ENCODE results near the gene ANKFN1. TPM values are rescaled to one million over a fixed set of nuclear protein-coding genes. Genes with fewer than 3 reads are reported as not detected.

The ANKFN1 gene, protein sequence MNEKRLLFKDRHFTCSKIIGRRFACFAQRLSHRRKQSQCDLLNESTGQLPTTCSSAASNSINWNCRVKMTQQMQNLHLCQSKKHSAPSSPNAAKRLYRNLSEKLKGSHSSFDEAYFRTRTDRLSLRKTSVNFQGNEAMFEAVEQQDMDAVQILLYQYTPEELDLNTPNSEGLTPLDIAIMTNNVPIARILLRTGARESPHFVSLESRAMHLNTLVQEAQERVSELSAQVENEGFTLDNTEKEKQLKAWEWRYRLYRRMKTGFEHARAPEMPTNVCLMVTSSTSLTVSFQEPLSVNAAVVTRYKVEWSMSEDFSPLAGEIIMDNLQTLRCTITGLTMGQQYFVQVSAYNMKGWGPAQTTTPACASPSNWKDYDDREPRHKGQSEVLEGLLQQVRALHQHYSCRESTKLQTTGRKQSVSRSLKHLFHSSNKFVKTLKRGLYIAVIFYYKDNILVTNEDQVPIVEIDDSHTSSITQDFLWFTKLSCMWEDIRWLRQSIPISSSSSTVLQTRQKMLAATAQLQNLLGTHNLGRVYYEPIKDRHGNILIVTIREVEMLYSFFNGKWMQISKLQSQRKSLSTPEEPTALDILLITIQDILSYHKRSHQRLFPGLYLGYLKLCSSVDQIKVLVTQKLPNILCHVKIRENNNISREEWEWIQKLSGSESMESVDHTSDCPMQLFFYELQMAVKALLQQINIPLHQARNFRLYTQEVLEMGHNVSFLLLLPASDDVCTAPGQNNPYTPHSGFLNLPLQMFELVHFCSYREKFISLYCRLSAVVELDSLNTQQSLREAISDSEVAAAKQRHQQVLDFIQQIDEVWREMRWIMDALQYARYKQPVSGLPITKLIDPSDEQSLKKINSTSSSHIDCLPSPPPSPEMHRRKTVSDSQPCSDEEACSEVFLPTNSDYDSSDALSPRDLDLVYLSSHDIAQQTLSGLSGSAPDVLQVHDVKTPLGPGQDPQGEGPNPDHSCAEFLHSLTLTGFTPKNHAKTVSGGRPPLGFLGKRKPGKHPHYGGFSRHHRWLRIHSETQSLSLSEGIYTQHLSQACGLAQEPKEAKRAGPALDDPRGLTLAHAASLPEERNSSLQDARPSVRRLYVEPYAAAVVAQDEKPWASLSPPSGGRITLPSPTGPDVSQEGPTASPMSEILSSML
- polyA plus RNA-seq: under 1 TPM; 0.03 to 0.45 (median 0.28) TPM

DNA sequence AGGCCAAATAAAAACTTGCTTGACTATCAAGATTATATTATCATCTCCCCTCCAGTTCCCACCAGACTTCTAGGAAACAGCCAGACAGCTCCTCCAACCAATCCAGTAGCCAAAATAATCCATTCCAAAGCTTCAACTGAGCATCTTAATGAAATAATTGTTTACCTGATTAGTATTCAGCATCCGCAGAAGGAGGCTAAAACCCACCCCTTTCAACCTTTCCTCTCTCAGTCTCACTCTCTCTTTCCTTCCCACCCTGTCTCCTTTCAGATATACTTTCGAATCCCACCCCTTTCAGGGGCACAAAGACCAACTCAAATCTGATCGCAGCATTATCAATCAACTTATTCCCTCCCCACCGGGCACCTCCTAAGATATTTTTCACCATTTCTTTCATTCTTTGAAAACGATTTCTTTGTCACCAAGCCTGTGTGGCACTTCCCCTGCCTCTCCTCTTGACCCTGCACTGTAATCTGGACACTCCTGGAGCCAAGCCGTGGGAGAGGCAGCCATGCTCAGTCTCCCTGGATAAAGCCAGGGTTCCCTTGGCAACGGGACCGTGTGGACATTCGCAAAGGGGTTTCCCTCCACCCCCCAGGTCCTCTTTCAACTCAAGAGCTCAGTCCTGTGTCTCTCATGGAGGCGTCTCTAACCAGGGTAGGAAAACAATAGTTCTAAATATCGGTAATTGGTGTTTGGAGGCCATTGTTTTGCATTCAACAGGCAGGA, at the start of gene ANKFN1:
ANKFN1 (plus strand) TSS at position 602 of the 729 bp plus-strand sequence. CDS start 59,193 bp downstream, outside the sequence.
- WGBS, 3 donors: 77 to 83% (median 79%) methylated on average over 11 of the region's 11 CpGs
- no peak within 1 kb of the TSS for H3K27ac ChIP-seq (ENCODE audit: low read depth, low read length)

DNA sequence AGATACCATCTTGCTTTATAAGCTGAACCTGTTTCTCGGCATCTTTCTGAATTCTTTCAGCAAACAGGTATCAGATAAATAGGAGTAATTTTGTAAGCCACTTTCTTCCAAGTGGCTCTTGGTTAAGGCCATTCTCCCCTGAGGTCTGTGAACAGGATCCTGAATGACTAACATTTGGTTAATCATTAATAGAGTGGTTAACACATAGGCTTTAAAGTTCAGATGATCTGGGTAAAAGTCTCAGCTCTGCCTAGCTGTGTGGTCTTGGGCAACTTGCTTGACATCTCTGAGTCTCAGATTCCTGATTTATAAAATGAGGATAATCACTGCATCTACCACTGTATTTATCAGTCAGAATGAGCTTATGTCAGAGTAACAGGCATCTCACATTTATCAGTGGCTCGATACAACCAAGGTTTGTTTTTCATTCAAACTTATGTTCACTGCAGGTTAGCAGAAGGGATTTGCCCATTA, 44.4 kb upstream of the ANKFN1 start:
- H3K27ac ChIP-seq (ENCODE audit: low read depth, low read length): no peak overlapping the region
- WGBS, 3 donors: 52 to 89% (median 88%) methylated on average over 2 of the region's 2 CpGs

DNA sequence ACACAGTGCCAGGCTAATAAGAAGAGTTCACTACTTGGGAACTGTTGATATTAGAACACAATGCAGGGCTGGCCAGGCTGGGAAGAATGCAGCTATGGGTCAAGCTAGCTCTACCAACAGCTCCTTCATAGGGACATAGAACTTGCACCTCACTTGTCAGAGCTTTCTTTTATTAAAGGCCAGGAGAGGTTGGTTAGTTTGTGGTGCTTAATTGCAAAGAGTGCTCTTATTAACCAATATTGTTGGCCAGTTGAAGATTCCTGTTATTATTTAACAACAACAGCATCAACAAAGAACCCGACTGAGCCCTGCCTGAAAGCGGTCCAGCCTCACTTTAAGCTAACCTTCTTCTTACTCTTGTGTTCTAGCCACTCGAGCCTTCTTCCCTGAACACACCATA, 43.4 kb upstream of the ANKFN1 start:
- 78 to 95% (median 89%) methylated on average over 3 of the region's 3 CpGs for WGBS, 3 donors
- no peak overlapping the region for H3K27ac ChIP-seq (ENCODE audit: low read depth, low read length)

DNA sequence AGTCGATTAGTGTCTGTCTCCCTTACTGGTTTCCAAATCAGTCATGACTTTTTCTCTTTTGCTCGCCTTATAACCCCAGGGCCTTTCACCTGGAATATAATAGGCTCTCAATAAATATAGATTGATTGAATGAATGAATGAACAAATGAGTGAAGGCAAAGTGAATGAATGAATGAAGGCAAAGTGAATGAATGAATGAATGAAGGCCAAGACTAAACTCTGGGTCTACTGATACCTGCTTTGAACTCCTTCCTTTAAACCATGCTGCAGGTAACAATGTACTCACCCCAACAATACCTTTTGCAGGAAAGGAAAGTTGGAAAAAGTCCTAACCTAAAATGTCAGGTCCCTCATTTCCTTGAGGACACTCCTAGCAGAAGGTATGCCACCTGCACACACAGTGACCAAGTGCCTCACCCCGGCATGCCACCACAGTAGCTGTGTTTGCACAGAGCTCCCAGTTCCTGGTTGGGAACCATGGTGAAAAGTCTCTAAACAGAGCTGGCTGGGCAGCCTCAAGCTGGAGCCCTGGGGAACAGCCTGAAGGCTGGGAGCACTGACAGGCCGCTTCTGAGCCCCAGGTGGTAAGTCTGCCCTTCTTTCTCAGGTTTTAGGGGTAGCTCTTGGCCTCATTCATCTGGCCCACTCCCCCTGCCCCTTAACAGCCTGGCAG, 42.7 kb upstream of the ANKFN1 start:
- 59 to 92% (median 90%) methylated on average over 4 of the region's 4 CpGs for WGBS, 3 donors
- no peak overlapping the region for H3K27ac ChIP-seq (ENCODE audit: low read depth, low read length)

DNA sequence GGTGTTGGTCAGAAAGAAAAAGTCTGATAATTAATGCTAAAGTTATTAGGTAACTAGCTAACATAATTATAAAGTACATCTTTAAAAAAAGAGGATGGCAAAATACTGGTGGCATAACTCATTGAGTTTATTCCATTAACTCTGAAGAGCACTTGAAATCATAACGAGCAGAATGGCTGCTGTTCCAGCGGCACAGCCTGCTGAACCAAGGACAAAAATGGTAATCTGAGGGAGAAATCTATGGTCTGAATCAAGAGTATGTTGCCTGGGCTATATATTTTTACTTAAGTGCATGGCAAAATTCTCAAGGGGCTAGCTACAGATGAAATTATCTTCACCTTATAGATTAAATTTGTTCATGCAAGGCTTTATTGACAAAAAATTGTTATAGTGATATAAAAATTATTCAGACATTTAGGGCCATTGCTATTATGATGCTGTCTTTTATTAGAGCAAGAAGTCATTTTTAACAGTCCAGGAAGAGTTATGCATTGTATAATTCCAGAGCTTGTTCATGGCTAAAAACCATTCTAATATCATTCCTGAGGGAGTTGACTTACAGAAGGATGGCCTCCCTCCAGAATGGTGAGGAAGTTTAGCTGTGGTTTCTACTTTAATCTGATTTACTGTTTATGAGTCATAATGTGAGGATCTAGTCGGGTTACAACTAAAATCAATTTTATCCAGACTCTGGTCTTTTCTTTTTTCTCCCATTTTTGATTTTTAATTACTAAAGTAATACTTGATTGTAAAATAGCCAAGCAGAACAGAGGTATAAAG, 41.4 kb upstream of the ANKFN1 start:
- H3K27ac ChIP-seq (ENCODE audit: low read depth, low read length): no peak overlapping the region
- 47 to 55% (median 52%) methylated on average over 3 of the region's 3 CpGs for WGBS, 3 donors

DNA sequence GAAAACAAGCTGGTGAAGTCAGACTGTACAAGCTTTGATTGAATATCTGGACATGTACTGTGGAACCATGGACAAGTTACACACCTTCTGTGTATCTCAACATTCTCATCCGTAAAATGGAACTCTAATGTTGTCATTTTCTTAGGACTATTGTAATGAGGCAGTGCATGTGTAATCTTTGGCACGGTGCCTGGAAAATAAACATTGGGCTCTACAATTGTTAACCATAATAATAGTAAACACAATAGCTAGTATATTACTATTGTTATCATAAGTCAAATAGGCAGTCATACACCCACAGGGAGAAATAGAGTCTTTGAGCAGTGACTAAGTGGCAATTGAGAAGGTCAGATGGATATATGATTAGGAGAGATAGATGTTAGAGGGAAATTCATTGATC, 39.8 kb upstream of the ANKFN1 start:
- WGBS, 3 donors: 30 to 86% (median 64%) methylated on average over 2 of the region's 2 CpGs

DNA sequence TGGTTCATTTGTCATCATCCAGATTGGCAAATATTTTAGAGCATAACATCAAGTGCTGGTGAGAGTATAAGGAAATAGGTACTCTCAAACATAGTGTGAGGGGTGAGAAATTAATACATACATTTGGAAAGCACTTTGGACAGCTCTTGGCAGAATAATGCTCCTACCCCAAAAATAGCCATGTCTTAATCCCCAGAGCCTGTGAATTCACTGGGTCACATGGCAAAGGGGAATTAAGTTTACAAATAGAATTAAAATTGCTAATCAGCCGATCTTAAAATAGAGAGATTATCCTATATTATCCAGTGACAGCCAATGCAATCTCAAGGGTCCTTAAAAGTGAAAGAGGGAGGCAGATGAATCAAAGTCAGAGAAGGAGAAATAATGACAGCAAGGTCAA, 38.8 kb upstream of the ANKFN1 start:
- WGBS, 3 donors: 74 to 80% (median 74%) methylated on average over 1 of the region's 1 CpG

More for the DNA sequence above, 39.8 kb upstream of the ANKFN1 start:
- no peak overlapping the region for H3K27ac ChIP-seq (ENCODE audit: low read depth, low read length)

DNA sequence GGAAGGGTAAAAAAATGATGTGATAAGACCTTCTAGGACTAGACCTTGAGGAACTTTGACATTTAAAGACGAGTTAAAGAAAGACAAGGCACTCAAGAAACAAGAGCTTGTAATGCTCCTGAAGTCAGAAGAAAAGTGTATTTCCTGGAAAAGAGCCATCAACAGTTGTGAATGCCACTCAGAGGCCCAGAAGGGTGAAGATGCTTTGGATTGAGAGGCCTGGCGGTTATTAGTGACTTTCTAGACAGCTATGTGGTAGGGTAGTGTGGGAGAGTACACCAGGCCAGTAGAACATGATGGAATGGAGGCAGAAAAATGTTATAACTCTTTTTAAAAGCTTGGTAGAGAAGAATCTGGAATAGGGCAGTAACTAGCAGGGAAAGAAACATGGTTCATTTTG, 34.1 kb upstream of the ANKFN1 start:
- WGBS, 3 donors: 61 to 77% (median 75%) methylated on average over 2 of the region's 2 CpGs
- H3K27ac ChIP-seq (ENCODE audit: low read depth, low read length): no peak overlapping the region

More for the DNA sequence above, 38.8 kb upstream of the ANKFN1 start:
- H3K27ac ChIP-seq (ENCODE audit: low read depth, low read length): no peak overlapping the region

DNA sequence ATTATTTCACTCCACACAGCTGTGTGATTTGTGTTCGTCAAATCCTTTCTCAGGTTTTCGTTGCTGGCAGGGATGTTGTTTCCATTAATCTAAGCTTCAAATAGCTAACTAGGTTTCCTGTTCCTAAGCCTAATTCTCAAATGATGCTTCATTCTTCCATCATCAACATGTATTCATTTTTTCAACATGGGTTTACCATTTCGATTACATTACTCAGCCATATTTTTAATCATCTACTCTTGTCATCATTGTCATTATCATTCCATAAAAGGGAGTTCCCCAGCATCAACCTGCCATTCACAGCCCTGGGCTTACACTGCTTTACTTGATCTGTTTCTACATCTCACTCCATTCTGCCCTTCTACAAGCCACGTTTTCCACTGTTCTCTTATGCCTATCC, 33.3 kb upstream of the ANKFN1 start:
- no peak overlapping the region for H3K27ac ChIP-seq (ENCODE audit: low read depth, low read length)
- 65 to 84% (median 80%) methylated on average over 4 of the region's 4 CpGs for WGBS, 3 donors

DNA sequence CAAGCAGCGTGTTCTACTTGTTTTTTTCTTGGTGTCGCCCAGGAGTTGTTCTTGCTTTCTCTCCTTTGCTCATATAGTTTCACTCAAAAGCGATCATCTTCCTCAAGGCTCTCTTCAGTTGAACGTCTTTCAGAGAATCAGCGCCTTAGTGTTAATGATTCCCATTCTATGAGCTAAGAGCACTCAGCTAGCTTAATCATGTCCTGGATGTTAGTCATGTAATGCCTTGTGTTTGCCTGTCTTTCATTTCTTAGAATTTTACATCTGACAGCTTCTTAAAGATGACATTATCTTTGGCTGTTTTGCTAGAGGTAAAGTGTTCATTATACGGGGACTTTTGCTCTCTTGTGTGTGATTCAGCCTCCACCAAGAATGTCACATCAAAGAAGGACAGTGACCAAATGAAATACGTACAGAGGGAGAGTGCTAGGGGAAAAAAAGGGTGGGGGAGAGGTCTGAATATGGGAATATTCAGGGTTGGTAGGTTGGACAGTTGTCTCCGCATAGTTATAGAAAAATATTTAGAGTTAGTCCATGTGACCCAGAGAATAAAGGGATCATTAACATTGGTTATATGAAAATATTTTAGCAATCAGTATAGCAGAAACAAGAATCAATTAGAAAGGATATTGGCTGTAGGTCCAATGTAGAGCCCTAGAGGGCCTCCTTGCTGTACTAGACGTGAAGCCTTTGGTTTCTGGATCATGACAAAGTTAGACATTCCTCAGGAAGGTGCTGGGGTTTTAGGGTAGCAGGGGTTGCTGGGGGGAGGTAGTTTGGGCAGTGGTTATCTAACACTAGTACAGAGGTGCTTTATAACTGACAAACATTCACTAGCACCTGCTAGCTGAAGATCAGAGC, 31.9 kb upstream of the ANKFN1 start:
- WGBS, 3 donors: 83 to 89% (median 87%) methylated on average over 9 of the region's 9 CpGs
- no peak overlapping the region for H3K27ac ChIP-seq (ENCODE audit: low read depth, low read length)

DNA sequence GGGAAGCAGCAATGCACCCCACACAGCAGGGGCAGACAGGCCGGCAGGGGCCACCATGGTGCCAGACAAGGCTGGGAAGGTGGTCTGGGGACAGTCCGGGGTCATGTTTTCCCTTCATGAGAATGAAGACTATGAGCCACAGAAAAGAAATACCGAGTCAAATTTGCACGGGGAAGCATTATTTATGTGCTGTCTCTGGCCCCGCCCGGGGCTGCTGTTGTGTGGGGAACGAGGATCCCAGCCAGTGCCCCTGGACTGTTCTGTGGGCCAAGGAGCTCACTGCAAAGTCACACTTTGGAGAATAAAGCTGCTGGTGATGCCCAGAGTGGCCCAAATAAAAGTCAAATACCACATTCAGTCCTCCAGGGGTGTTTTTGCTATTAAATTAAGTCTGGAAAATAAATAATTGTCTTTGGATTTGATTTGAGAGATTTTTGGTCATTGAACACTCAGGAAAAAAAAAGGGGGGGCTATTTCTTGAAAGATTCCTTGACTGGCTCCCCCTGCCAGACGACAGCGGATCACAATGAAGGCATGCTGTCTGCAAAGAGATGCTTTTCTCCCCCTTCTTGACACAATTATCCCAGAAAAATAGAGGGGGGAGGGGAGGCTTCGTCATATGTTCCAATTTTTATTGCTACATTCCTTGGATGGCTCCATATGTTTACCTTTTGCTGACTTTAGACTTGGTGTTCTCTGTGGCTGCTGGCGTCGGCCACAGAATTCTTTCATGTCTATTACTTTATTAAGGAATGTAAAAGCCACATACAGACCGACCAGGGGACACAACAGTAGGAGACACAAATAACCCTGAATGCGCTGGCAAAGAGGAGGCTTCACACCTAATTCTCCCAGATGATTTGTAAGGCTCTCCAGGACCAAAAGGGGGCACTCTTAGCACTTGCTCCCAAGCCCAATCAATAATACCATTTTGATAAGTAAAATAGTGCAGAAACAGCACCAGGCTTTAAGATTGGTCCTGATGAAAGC, 27.1 kb upstream of the ANKFN1 start:
- no peak overlapping the region for H3K27ac ChIP-seq (ENCODE audit: low read depth, low read length)
- 47 to 63% (median 61%) methylated on average over 14 of the region's 14 CpGs for WGBS, 3 donors

DNA sequence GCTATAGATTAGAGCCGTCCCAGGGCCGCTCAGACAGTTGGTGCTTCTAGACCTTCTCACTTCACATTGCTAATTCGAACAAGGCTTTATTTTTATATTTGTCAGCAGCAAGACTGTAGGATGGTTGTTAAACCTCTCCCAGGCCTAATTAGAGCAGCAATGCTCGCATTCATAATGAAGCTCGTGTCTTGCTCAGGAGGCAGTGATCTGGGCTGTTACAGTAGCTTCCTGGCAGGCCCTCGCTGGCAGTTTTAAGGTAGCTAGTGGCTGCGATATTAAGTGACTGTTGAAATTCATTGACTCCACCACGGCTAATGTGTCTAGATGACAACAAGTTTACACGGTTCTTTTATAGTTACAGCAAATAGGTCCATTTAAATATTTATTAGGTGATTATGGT, 23.2 kb upstream of the ANKFN1 start:
- H3K27ac ChIP-seq (ENCODE audit: low read depth, low read length): no peak overlapping the region
- 80 to 92% (median 92%) methylated on average over 9 of the region's 9 CpGs for WGBS, 3 donors

DNA sequence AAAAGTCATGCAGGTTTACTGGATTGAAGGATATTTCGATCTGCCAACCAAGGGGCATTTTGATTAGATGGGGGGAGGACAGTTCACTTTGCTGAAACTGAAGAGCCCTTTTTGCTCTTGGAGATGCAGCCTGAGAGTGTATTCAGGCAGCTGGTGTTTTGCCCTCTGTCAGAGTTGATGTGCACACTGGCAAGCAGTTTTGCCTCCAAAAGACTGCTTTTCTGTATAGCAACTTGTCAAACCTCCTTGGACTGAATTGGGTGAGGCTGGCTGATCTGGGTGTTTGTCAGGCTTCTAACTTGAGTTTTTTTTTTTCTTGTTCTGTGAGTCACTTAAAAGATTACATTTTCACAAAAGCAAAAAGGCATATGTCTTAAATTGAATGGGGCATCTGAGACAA, 22.6 kb upstream of the ANKFN1 start:
- WGBS, 3 donors: 90 to 97% (median 92%) methylated on average over 1 of the region's 1 CpG
- no peak overlapping the region for H3K27ac ChIP-seq (ENCODE audit: low read depth, low read length)

DNA sequence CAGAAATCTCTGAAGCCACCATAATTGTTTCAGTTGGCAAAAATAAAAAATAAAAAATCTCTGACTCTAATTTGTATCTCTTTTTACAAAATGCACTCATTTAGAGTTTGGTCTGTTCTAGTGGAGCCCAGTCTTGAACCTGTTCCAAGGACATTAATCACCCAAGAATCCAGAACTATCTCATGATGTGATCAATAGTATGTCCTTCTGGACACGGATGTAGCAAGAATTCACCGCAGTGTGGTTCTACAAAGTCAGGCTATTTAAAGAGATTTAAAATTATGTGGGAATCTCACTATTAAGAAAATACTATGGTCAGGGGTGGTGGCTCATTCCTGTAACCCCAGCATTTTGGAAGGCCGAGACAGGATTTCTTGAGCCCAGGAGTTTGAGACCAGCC, 21.8 kb upstream of the ANKFN1 start:
- 66 to 99% (median 89%) methylated on average over 3 of the region's 3 CpGs for WGBS, 3 donors
- H3K27ac ChIP-seq (ENCODE audit: low read depth, low read length): no peak overlapping the region

DNA sequence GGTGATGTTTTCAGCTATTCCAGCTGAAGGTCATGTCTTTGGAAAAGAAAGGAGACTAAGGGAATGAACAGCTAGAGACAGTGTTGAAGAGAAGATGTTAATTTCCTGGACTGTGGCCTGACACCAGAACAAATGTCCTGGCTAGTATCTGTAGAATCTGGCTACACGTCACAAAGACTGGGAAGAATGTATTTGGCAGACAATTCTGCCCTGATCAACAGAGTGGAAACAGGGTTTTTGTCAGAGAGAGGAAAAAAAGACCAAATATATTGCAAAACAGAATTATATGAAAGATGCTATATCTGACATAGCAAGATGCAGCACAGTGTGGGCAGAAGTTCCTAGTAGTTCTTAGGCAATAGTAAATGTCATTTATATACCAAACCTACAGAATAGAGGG, 17.0 kb upstream of the ANKFN1 start:
- 60 to 64% (median 63%) methylated on average over 1 of the region's 1 CpG for WGBS, 3 donors
- H3K27ac ChIP-seq (ENCODE audit: low read depth, low read length): no peak overlapping the region

All from adipose tissue (tissue), 3 donors.